Bronchial epithelial cell (primary cell): Measurements from ENCODE around the gene TOB2. TPM values are rescaled to one million over a fixed set of nuclear protein-coding genes. Genes with fewer than 3 reads are reported as not detected.

Experiments used
- DNase-seq: peaks from one replicate; pipeline ENCODE4 v3.0.0-alpha.2; 2010; ENCODE audit warnings: low read depth
- FAIRE-seq: peaks from 2 replicates; lab custom pipeline; 2011; peaks lifted over from hg19 to GRCh38; lab: Jason Lieb, UNC
- H3K27me3 ChIP-seq: 2 replicates; pipeline ENCODE4 v1.5.1; 2011; ENCODE audit warnings: low read length; ENCODE audit not compliant: control insufficient read depth, insufficient read depth
- H3K36me3 ChIP-seq: 2 replicates; pipeline ENCODE4 v1.5.1; 2011; ENCODE audit warnings: low read length; ENCODE audit not compliant: control insufficient read depth, insufficient read depth
- H3K4me3 ChIP-seq: 2 replicates; pipeline ENCODE4 v1.5.1; 2011; ENCODE audit warnings: mild to moderate bottlenecking, low read depth, low read length, control low read depth
- total RNA-seq: library from RNA; depleted of rRNA; stranded (reverse); fragments of >200 nt; gene quantifications from 2 replicates; pipeline ENCODE4 v1.2.1, GENCODE V29; 2014
- TF ChIP-seq, protein P1 (sequence below): IDR thresholded peaks from 2 replicates; pipeline ENCODE4 v1.5.1; 2011; ENCODE audit warnings: mild to moderate bottlenecking, moderate library complexity, low read length, control low read depth, inconsistent platforms; ENCODE audit not compliant: insufficient read depth, severe bottlenecking

TOB2 gene
- total RNA-seq, 1 donor from 2014 or later = 6.3 TPM

DNA sequence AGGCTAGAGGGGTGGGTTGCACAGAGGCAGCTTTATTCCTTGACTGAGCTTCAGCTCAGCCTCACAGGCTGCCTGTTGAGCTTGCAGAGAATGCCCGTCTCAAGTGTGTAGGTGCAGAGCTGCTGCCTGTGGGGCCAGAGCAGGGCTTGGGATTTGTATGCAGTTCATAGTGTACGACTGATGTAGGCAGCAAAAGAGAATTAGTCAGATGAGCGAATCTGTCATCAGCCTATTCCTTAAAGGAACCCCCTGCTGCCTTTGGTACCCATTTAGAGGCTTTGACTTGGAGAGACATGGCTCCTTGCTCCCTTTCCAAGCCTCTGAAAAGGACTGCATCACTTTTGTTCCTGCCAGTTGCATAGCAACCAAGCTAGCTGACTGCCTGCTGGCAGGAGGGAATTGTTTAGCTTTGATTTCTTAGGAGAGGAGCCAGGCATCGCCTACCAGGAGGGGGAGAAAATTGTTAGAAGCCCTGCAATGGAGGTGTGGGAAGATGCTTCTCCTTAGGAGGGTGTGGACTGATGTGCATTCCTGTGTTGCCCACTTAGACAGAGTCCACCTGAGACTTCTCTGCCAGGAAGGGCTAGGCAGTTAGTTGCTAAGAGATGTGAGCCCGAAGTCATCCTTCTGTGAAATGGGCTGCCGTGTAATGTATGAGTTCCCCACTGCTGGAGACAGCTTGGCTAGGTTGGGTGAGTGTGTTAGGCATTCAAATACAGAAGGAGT, 33.2 kb upstream of the TOB2 start:
- Histone ChIP-seq H3K36me3 (peaks cover 1% of the 10 kb centered on the region), H3K4me3 (no peak overlapping the region), H3K27me3 (no peaks in the 10 kb centered on the region)
- FAIRE-seq (peak; percentile 92), DNase-seq (no peak)
- TF ChIP-seq, protein P1, sequence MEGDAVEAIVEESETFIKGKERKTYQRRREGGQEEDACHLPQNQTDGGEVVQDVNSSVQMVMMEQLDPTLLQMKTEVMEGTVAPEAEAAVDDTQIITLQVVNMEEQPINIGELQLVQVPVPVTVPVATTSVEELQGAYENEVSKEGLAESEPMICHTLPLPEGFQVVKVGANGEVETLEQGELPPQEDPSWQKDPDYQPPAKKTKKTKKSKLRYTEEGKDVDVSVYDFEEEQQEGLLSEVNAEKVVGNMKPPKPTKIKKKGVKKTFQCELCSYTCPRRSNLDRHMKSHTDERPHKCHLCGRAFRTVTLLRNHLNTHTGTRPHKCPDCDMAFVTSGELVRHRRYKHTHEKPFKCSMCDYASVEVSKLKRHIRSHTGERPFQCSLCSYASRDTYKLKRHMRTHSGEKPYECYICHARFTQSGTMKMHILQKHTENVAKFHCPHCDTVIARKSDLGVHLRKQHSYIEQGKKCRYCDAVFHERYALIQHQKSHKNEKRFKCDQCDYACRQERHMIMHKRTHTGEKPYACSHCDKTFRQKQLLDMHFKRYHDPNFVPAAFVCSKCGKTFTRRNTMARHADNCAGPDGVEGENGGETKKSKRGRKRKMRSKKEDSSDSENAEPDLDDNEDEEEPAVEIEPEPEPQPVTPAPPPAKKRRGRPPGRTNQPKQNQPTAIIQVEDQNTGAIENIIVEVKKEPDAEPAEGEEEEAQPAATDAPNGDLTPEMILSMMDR = no peak

DNA sequence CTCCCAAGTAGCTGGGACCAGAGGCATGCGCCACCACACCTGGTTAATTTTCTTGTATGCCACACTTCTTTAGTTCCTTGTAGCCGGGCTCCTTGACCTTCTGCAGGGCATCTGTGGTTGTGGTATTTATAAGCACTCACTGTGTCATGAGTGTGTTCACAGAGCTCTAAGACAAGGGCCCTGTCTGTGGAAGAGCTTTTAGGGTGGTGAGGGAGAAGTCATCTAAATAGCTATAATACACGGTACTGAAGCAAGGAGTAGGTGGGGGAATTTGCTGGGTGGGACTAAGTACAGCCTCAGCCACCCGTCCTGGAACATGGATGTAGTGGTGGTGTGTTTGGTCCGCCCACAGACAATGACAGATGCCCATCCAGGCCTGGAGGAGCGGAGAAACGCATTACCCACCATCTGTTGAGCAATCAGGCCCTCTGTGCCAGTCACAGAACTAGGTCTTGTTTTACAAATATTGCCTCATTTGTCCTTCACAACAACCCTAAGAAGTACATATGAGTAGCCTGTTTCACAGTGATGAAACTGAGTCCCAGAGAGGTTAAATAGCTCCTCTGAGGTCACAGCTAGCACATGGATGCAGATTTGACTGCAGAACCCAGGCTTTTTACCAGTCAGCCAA, 32.4 kb upstream of the TOB2 start:
- FAIRE-seq (peak; percentile 32), DNase-seq (no peak)
- no peak overlapping the region for H3K4me3 ChIP-seq
- H3K27me3 ChIP-seq = no peaks in the 10 kb centered on the region
- TF ChIP-seq, protein P1 = no peak
- H3K36me3 ChIP-seq = peaks cover 1% of the 10 kb centered on the region

DNA sequence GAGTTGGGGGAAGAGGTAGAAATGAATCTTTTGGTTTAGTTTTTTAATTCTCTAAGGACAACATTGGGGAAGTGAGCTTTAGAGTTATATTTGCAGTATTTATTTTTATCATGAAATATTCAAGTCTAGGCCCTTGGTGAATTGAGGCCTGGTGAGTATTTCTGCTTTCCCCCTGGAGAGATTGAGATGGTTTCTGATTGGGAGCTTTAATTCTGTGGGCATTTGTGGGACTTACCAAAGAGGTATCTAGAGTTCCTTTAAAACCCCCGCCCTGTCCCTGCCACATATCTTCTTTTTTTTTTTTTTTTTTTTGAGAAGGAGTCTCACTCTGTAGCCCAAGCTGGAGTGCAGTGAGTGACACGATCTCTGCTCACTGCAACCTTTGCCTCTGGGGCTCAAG, 31.9 kb upstream of the TOB2 start:
- FAIRE-seq = no peak

DNA sequence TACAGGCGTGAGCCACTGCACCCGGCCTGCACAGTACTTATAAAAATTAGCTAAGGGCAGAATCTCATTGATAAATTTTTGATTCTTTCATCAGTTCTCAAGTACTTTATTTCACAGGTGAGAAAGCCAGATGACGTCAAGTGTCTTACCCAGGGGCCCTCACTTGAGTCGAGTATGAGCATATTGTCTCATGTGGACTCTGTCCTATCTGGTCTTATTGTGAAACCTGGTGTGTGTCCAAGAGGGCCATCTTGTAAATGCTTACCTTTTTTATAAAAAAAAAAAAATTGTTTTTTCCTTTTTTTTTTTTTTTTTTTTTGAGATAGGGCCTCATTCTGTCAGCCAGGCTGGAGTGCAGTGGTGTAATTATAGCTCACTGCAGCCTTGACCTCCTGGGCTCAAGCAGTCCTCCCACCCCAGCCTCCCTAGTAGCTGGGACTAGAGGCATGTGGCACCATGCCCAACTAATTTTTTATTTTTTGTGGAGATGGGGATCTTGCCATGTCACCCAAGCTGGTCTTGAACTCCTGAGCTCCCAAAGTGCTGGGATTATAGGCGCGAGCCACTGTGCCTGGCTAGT, 28.4 kb upstream of the TOB2 start:
- TF ChIP-seq, protein P1 = no peak
- Histone ChIP-seq H3K36me3 (peaks cover 3% of the 10 kb centered on the region), H3K27me3 (no peaks in the 10 kb centered on the region), H3K4me3 (no peak overlapping the region)
- no peak for DNase-seq
- no peak for FAIRE-seq

More for the DNA sequence above, 31.9 kb upstream of the TOB2 start:
- peaks cover 1% of the 10 kb centered on the region for H3K36me3 ChIP-seq
- H3K4me3 ChIP-seq = no peak overlapping the region
- DNase-seq = no peak
- H3K27me3 ChIP-seq = no peaks in the 10 kb centered on the region
- TF ChIP-seq, protein P1 = no peak

DNA sequence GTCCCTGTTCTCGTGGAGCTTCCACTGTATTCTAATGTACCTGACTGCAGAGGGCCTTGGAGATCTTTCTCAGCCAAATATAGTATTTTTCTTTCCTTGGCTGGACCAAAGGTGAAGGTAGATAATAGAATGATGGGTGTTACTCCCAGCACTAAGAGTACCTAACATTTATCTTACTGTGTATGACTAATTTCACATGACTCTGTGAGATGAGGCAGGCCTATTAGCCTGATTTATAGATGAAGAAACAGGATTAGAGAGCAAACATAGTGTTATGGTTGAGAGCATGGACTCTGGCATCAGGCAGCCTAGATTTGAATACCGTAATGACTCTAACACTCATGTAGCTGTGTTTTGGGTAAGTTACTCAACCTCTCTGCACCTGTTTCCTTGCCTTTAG, 25.0 kb upstream of the TOB2 start:
- Histone ChIP-seq H3K4me3 (no peak overlapping the region), H3K27me3 (no peaks in the 10 kb centered on the region), H3K36me3 (peaks cover 10% of the 10 kb centered on the region)
- TF ChIP-seq, protein P1 = no peak
- FAIRE-seq = no peak
- no peak for DNase-seq
